GM18520 (cell line): ENCODE results near the gene THADA.

ENCODE experiments used
- ATAC-seq: cut with Tn5 transposase; IDR thresholded peaks from one replicate; pipeline ENCODE4 v1.9.1; 2021; ENCODE audit not compliant: unreplicated experiment

The THADA gene

DNA sequence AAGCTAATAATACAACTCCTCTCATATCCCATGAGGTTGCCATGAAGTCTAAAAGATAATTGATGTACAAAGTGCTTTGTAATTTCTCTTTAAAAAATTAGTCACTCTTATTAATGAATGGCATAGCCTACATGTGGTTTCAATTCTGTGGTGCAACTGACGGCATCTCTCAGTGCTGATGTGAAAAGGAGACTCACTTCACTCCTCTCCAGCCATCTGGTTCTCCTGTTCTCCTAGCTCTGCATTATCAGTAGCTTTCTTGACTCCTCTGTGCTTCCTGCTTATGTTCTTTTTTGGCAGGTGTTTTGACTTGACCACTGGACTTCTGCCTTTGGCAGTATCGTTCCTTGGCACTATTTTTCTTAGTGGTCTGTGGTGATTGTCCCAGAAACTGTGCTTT, 234.6 kb downstream of the THADA start:
- no peak for ATAC-seq

- no peak for ATAC-seq
Measured at GRCh38 chr2:43360137-43360536, 235.7 kb downstream of the THADA start.

- ATAC-seq: no peak
Measured at GRCh38 chr2:43358410-43359201, 237.2 kb downstream of the THADA start.

DNA sequence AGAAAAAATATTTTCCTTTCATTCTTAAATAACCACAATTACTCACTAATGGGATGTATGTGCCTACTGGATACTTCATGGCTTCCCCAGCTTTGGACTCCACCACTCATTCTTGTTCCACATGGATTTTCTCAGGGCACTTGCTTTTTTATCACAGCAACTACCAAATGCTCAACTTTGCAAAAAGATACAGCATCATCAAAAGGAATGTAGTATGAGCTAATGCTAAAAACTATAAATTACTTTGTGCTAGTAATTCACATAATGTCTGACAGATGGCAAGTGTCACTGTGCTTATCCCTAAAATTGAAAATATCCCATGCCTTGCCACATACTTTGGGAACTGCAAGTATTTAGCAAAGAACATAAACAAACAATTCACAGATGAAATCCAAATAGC, 239.1 kb downstream of the THADA start:
- ATAC-seq: no peak

DNA sequence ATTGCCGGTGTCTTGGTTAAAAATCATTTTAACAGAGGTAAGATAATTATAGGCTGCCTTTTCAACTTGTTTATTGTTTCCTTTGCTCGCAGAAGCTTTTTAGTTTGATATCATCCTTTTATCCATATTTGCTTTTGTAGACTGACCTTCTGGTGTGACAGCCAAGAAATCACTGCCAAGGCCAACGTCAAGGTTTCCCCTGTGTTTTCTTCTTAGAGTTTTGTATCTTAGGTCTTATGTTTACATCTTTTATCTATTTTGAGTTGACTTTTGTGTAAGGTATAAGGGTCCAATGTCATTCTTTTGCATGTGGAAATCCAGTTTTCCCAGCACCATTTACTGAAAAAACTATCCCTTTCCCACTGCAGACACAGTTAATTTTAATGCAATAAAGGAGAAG, 240.4 kb downstream of the THADA start:
- ATAC-seq: no peak

DNA sequence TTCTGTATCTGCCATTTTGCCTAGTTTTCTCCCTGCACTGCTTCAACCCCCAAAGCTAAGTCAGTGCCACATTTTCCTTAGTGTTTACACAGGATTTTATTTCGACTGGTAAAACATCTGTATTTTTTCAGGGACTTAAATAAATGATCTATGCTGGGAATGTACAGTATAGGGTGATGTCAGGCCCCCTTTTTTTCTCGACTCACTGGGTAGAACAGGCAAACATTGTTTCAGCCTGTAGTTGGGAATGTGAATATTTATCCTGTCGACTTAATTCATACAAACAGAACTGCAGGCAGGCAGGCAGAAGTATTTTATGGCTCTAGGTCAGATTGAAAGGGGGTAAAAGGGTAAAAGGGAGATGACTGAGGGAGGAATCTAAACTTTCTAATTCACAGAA, 245.9 kb downstream of the THADA start:
- no peak for ATAC-seq

GRCh38 chr2:43348908-43349661, 246.8 kb downstream of the THADA start:
- no peak for ATAC-seq

- ATAC-seq: no peak
Measured at GRCh38 chr2:43347746-43348145, 248.1 kb downstream of the THADA start.

- ATAC-seq: no peak
Measured at GRCh38 chr2:43346602-43347567, 249.0 kb downstream of the THADA start.

DNA sequence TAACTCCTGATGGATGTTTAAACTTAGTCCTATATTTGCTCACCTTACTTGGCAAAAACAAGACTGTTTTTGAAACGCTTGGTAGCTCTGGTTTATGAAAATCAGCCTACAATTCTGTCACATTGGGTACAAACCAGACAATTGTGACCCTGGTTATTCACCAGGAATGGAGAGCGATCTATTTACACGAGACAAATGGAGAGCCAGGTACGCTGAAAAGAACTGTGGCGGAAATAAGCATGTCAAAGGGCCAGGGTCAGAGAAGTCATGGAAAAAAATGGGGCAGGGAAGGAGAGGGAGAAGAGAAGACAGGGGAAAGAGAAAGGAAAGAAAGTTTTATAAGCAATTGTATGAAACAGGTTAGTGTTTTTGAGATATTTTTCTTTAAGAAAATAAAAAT, 250.0 kb downstream of the THADA start:
- ATAC-seq: no peak

DNA sequence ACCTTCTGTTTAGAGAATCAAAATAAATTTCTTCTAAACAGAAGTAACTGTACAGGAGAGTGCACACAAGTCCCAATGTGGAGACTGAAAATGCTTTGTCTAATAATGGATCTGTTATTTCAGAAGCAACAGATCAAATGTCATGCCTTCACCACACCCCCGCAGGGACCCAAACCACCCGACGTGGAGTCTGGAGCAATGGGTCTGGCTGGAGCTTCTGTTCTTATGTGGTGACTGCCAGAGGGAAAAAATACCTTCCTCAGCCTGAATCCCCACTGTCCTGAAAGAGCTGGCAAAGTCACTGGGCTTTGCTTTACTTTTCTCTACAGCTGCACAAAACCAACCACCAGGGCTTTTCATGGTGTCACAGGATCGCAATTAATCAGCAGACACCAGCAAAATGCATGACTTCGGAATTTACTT, 250.4 kb downstream of the THADA start:
- ATAC-seq: no peak

DNA sequence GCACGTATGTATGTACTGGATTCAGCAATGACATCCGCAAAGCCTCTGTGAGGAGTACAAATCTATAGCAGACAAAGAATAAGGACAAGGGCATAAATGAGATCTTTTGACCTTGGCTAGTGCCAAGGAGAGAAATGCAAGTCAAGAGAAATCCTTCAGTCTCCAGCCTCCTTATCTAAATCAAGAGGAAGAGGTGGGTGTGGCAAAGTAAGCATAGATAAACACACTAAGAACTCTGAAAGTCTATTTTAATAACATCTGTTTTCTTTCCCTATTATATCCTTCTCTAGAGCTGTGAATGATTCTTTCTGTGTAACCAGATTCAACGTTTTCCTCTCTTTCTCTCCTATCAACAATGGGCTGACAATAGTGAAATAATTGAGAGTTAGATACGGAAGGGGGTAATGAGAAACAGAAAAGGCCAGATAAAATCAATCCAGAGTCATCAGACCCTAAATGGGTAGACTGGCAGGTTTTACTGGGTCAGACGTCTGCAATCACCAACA, 250.9 kb downstream of the THADA start:
- no peak for ATAC-seq

GRCh38 chr2:43343573-43344304, 252.1 kb downstream of the THADA start:
- no peak for ATAC-seq

GRCh38 chr2:43341959-43342757, 253.7 kb downstream of the THADA start:
- no peak for ATAC-seq

DNA sequence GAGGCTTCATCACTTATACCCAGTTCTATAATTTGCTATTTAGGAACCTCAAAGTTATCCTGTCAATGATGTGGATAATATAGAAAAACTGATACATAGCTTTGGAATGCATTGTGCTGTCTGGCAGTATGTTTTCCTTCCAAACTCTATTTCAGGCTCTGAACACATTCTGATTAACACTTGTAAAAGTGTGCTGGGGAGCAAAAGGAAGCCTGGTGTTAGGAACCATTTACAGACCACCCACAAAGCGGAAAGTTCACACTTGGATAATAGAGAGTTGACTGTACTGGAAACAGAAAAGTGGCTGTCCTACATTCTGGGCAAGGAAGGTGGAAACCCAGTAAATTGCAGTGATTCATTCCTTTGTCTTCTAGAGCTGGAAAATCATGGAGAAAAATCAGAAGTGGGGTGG, 254.9 kb downstream of the THADA start:
- ATAC-seq: no peak

DNA sequence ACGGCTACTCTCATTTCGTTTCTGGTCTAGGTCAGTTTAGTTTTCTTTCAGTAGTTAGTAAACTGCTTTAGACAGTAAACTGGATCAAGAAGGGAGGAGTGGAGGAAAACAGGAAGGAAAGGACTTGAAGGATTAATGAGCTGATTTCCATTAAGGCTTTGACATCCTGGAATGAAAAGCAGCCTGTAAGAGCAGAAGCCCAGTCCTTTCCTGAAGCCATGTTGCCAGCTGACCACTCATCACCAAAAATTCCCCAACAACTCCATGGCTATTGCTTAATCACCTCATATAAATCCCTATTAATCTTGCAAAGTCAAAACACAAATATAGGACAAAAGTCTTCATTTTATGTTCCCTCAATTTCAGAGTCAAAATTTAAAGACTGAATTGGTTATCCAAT, 255.8 kb downstream of the THADA start:
- no peak for ATAC-seq

DNA sequence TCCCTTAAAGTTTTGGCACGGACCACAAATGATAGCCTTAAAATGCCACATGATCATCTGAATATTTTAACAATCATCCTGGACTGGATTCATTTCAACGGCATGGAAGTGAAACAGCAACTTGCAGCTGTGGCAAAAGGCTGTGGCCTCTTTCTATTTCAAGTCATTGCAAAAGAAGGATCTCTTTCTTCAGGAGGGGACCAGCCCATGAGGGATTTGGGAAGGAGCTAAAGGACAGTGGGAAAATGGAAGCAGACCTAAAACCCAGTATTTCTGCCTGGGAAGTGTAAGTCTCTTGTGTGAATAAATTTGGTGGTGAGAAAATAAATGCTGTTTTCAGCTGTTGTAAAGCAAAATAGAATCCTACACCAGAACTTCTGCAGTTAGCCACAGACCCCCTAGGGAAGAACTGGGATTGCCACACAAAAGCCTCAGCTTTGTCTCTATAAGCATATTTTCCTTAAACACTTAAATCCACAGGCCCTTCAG, 262.1 kb downstream of the THADA start:
- no peak for ATAC-seq

- ATAC-seq: no peak
Measured at GRCh38 chr2:43333101-43333655, 262.7 kb downstream of the THADA start.

GRCh38 chr2:43332653-43333052, 263.2 kb downstream of the THADA start:
- ATAC-seq: no peak
